K562 (cell line): ENCODE results near the gene CAPN10. TPM values are rescaled to one million over a fixed set of nuclear protein-coding genes. Genes with fewer than 3 reads are reported as not detected.

Experiments used
- ATAC-seq: fragments of 200-7000 bp; cut with Tn5 transposase; 3 replicates; pipeline ENCODE4 v1.9.1; 2020; ENCODE audit warnings: moderate library complexity
- BruUV-seq: library from RNA; stranded (reverse); fragments of 400-500 nt; replicated peaks from 2 replicates; lab custom pipeline; 2021; lab: Mats Ljungman, UMichigan
- CTCF ChIA-PET: fragments of 300-600 bp; formaldehyde crosslinking; extraction: SDS; loops from one replicate; lab custom pipeline; 2021; ENCODE audit warnings: low intra/inter-chr PET ratio; lab: Yijun Ruan, JAX
- POLR2A ChIA-PET: fragments of 300-600, 350-650 bp; sonication (Branson Sonifier 250); formaldehyde crosslinking; extraction: SDS; loops from one replicate; lab custom pipeline; 2021; ENCODE audit warnings: antibody characterized with exemption, inconsistent platforms; lab: Yijun Ruan, JAX
- DNase-seq, 4 experiments: peaks; one replicate each; pipeline versions ENCODE4 v3.0.0 to v3.0.0-alpha.2; 2011 to 2018; ENCODE audit warnings: low spot score in 3 of 4, mixed read lengths in 3 of 4; ENCODE audit errors: extremely low read depth in 1 of 4
- FAIRE-seq: peaks from 2 replicates; lab custom pipeline; 2011; peaks lifted over from hg19 to GRCh38; lab: Jason Lieb, UNC
- H2AFZ ChIP-seq: 2 replicates; pipeline ENCODE4 v1.6.0; 2011; ENCODE audit warnings: low read depth, low read length, control low read depth, inconsistent platforms
- H3K27ac ChIP-seq: fragments of 200-600 bp; 3 replicates; pipeline ENCODE4 v1.8.0; 2011; ENCODE audit warnings: low read depth, mild to moderate bottlenecking, control low read depth, inconsistent platforms, low read length, moderate library complexity, mixed read lengths; ENCODE audit errors: extremely low read depth
- H3K27me3 ChIP-seq, 2 experiments: fragments of 300-600 bp in 1 of 2; 2 replicates in 1 of 2; 3 replicates in 1 of 2; pipeline versions ENCODE4 v1.6.0 to v1.8.0; 2011; ENCODE audit warnings: inconsistent platforms in 2 of 2, low read length in 2 of 2, mild to moderate bottlenecking in 1 of 2, mixed read lengths in 1 of 2, moderate library complexity in 1 of 2; ENCODE audit not compliant: control insufficient read depth in 2 of 2, insufficient read depth in 2 of 2
- H3K36me3 ChIP-seq: fragments of 300-600 bp; 3 replicates; pipeline ENCODE4 v1.8.0; 2011; ENCODE audit warnings: mild to moderate bottlenecking, low read length, inconsistent platforms; ENCODE audit not compliant: control insufficient read depth, insufficient read depth
- H3K4me1 ChIP-seq, 2 experiments: fragments of 200-600 bp in 1 of 2; replicated peaks in 1 of 2; 2 replicates in 1 of 2; 3 replicates in 1 of 2; pipeline versions ENCODE4 v1.5.1 to v1.8.0; 2011; ENCODE audit warnings: inconsistent platforms in 2 of 2, low read length in 2 of 2, mild to moderate bottlenecking in 1 of 2, mixed read lengths in 1 of 2, moderate library complexity in 1 of 2; ENCODE audit not compliant: control insufficient read depth in 2 of 2, insufficient read depth in 2 of 2
- H3K4me2 ChIP-seq: 2 replicates; pipeline ENCODE4 v1.6.1; 2011; ENCODE audit warnings: low read length, control low read depth, inconsistent platforms, mixed read lengths; ENCODE audit not compliant: insufficient read depth
- H3K4me3 ChIP-seq: fragments of 200-600 bp; sonication (generic), shearing (Covaris generic); 2 replicates; pipeline ENCODE4 v1.5.1; 2016; ENCODE audit warnings: control low read depth, inconsistent platforms
- H3K79me2 ChIP-seq: fragments of 200-600 bp; 3 replicates; pipeline ENCODE4 v1.8.0; 2011; ENCODE audit warnings: low read length, inconsistent platforms; ENCODE audit not compliant: control insufficient read depth, insufficient read depth
- H3K9ac ChIP-seq, 2 experiments: 2 replicates each; pipeline versions ENCODE4 v1.6.0 to v1.6.1; 2011; ENCODE audit warnings: low read depth in 2 of 2, low read length in 2 of 2, control low read depth in 1 of 2, inconsistent platforms in 1 of 2, mild to moderate bottlenecking in 1 of 2, mixed read lengths in 1 of 2; ENCODE audit not compliant: insufficient read depth in 1 of 2
- H3K9me1 ChIP-seq: one replicate; pipeline ENCODE4 v1.6.0; 2011; ENCODE audit warnings: inconsistent platforms, mild to moderate bottlenecking, low read length, moderate library complexity; ENCODE audit not compliant: control insufficient read depth, insufficient read depth
- H3K9me3 ChIP-seq: replicated peaks from 2 replicates; pipeline ENCODE4 v1.5.1; 2011; ENCODE audit warnings: low read depth, low read length, inconsistent platforms; ENCODE audit not compliant: control insufficient read depth, insufficient read depth
- H4K20me1 ChIP-seq: replicated peaks from 2 replicates; pipeline ENCODE4 v1.6.1; 2011; ENCODE audit warnings: low read length, inconsistent platforms, mixed read lengths; ENCODE audit not compliant: control insufficient read depth, insufficient read depth
- DIDO1 ChIP-seq: fragments of 450-650 bp; IDR thresholded peaks from 2 replicates; pipeline ENCODE4 v1.6.1; 2016; ENCODE audit warnings: low read depth, missing biosample characterization, missing genetic modification characterization
- GATAD2A ChIP-seq: fragments of 450-650 bp; IDR thresholded peaks from 2 replicates; pipeline ENCODE4 v1.6.1; 2017
- MTF1 ChIP-seq: fragments of 250-450 bp; sonication (Bioruptor Pico); IDR thresholded peaks from 2 replicates; pipeline ENCODE4 v1.9.0; 2021; ENCODE audit warnings: moderate library complexity, mild to moderate bottlenecking, inconsistent platforms, borderline replicate concordance
- SMARCA5 ChIP-seq: fragments of 450-650 bp; IDR thresholded peaks from 2 replicates; pipeline ENCODE4 v1.6.1; 2016
- SREBF1 ChIP-seq: fragments of 150-350 bp; IDR thresholded peaks from 2 replicates; pipeline ENCODE4 v1.6.1; 2014; ENCODE audit warnings: antibody characterized with exemption, low read depth, low read length, borderline replicate concordance
- XRCC5 ChIP-seq: fragments of 200-400 bp; formaldehyde crosslinking; IDR thresholded peaks from 2 replicates; pipeline ENCODE4 v1.6.1; 2017; ENCODE audit warnings: low read depth, mild to moderate bottlenecking, low read length
- WGBS: fragments of 100-300 bp; shearing (Covaris generic); methylation state at CpG from one replicate; pipeline ENCODE4 v1.1.6; 2016; ENCODE audit warnings: low coverage, mixed read lengths; ENCODE audit not compliant: insufficient coverage; ENCODE audit errors: missing lambda C conversion rate; 5-methylcytosine and 5-hydroxymethylcytosine counted together
- in situ Hi-C: fragments of 300-500 bp; cut with MboI; formaldehyde crosslinking; loops from 4 replicates; pipeline ENCODE4 v1.15.0; 2018; ENCODE audit warnings: inconsistent platforms, mixed read lengths
- intact Hi-C: fragments of 100-400 bp; cut with micrococcal nuclease; formaldehyde crosslinking; loops from 2 replicates; pipeline ENCODE4 v1.14.2; 2022
- polyA plus RNA-seq, 8 experiments: library from polyadenylated mRNA; depleted of rRNA in 4 of 8; stranded (reverse) in 5 of 8; unstranded in 3 of 8; fragments of >200 nt; fragmentation: Nextera tagmentation in 2 of 8; fragmentation: Illumina TruSeq in 1 of 8; extraction: Ambion mirVana in 2 of 8; extraction: Trizol in 1 of 8; gene quantifications; 2 replicates each; pipeline versions ENCODE4 v1.2.1 to v1.2.3, GENCODE V29; 2011 to 2014; ENCODE audit warnings: inconsistent platforms in 1 of 8, missing spikeins in 1 of 8
- total RNA-seq, 7 experiments: library from RNA; depleted of rRNA in 6 of 7; stranded (reverse); fragments of >200 nt in 6 of 7; fragmentation: Illumina TruSeq in 2 of 7; extraction: Trizol in 2 of 7; gene quantifications; 2 replicates each; pipeline versions ENCODE4 v1.2.1 to v1.2.3, GENCODE V29; 2011 to 2021; ENCODE audit warnings: low replicate concordance in 1 of 7
- TF ChIP-seq, protein P1 (sequence below): sonication (generic); formaldehyde crosslinking; IDR thresholded peaks from 2 replicates; pipeline ENCODE4 v1.8.1; 2023; ENCODE audit warnings: mild to moderate bottlenecking, missing genetic modification reagents, moderate library complexity

CAPN10 gene
- total and polyA plus RNA-seq, 9 of the 15 experiments (the other 6 are each of a cell fraction or from before 2014, with no cell fraction given), result 0.08 to 26.1 (median 8.4) TPM

GRCh38 chr2:240605867-240606743 lies 19.6 kb downstream of the CAPN10 start (continued):
- TF ChIP-seq GATAD2A (no peak), SMARCA5 (no peak)
- TF ChIP-seq, protein P1, sequence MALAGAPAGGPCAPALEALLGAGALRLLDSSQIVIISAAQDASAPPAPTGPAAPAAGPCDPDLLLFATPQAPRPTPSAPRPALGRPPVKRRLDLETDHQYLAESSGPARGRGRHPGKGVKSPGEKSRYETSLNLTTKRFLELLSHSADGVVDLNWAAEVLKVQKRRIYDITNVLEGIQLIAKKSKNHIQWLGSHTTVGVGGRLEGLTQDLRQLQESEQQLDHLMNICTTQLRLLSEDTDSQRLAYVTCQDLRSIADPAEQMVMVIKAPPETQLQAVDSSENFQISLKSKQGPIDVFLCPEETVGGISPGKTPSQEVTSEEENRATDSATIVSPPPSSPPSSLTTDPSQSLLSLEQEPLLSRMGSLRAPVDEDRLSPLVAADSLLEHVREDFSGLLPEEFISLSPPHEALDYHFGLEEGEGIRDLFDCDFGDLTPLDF (CRISPR knock-in tag), result no peak

- POLR2A ChIA-PET, result interaction anchor here (0.7 kb wide), 1 partner anchor 14 kb away, joined by 4 read pairs; no protein-coding TSS in a partner anchor
- ATAC-seq, result no peak
Observed at GRCh38 chr2:240611601-240612210, 25.2 kb downstream of the CAPN10 start.

More at GRCh38 chr2:240611601-240612210, 25.2 kb downstream of the CAPN10 start:
- Histone ChIP-seq H3K4me2 (no peak overlapping the region), H3K4me3 (no peak overlapping the region), H3K9me3 (no peaks in the 10 kb centered on the region), H3K27me3 (no peaks in the 10 kb centered on the region), H3K36me3 (no peaks in the 10 kb centered on the region), H3K4me1 (peaks cover 13 to 17% of the 10 kb centered on the region in 2 experiments), H3K79me2 (no peaks in the 10 kb centered on the region), H2AFZ (no peak overlapping the region), H3K9me1 (no peaks in the 10 kb centered on the region), H3K27ac (no peak overlapping the region), H4K20me1 (no peaks in the 10 kb centered on the region), H3K9ac (no peak overlapping the region)
- DNase-seq (no peak), FAIRE-seq (no peak)
- intact Hi-C loops, result no loop called here
- no TSS peak for BruUV-seq
- in situ Hi-C loops, result no loop called here
- 61% methylated on average over 6 of the region's 10 CpGs for WGBS
- TF ChIP-seq XRCC5 (no peak), MTF1 (CRISPR knock-in tag) (no peak), SREBF1 (no peak), DIDO1 (tag) (no peak)
- CTCF ChIA-PET, result no interaction called here
